ENCODE results near the gene PLXNC1. TPM values are rescaled to one million over a fixed set of nuclear protein-coding genes. Genes with fewer than 3 reads are reported as not detected.
A peak's percentile ranks its signal among the peaks of the same experiment; 100 is the strongest.

Gene PLXNC1
- polyA plus RNA-seq, 1 of the 3 experiments (the other 2 are of a cell fraction), result 0.23 TPM

- no peak for TF ChIP-seq MEF2A (IDR thresholded peaks at IDR 0.05; ENCODE audit: borderline replicate concordance, low read depth)
- 84% methylated on average over 5 of the region's 5 CpGs for WGBS (ENCODE audit: low lambda C conversion rate)
- Histone ChIP-seq H3K4me2 (no peak overlapping the region), H3F3A (replicated peaks; ENCODE audit: insufficient read depth) (no peaks in the 10 kb centered on the region), H3K4me3 (ENCODE audit: low read depth in 2 of 2, low read length in 1 of 2) (no peak overlapping the region), H4K20me1 (ENCODE audit: insufficient read depth) (no peaks in the 10 kb centered on the region), H3K36me3 (replicated peaks in 1 of 2; ENCODE audit: control insufficient read depth in 1 of 2, insufficient read depth in 2 of 2, low read length in 1 of 2) (no peaks in the 10 kb centered on the region), H3K27me3 (ENCODE audit: insufficient read depth) (no peaks in the 10 kb centered on the region), H3K79me2 (ENCODE audit: insufficient read depth) (no peaks in the 10 kb centered on the region), H3K4me1 (ENCODE audit: control insufficient read depth in 1 of 2, insufficient read depth in 2 of 2, low read depth in 1 of 2, low read length in 1 of 2) (peaks cover 10 to 26% of the 10 kb centered on the region in 2 experiments; a peak in 3 of 4 replicates), H3K9me2 (no peaks in the 10 kb centered on the region), H3K27ac (ENCODE audit: low read depth in 2 of 2, low read length in 1 of 2) (peak overlapping the region in 1 of 2 experiments; percentile 47; a peak in 1 of 4 replicates), H3K9ac (no peak overlapping the region), H2AFZ (ENCODE audit: low read depth) (no peak overlapping the region), H3K9me3 (no peaks in the 10 kb centered on the region)
- DNase-seq, result no peak
- ChIA-PET POLR2A (no interaction called here), CTCF (no interaction called here)
Measured at GRCh38 chr12:94267921-94268471, 119.6 kb downstream of the PLXNC1 start.

- Histone ChIP-seq H3K9ac (no peak overlapping the region), H3F3A (replicated peaks; ENCODE audit: insufficient read depth) (no peaks in the 10 kb centered on the region), H3K4me2 (no peak overlapping the region), H3K4me3 (ENCODE audit: low read depth in 2 of 2, low read length in 1 of 2) (no peak overlapping the region), H4K20me1 (ENCODE audit: insufficient read depth) (no peaks in the 10 kb centered on the region), H2AFZ (ENCODE audit: low read depth) (no peak overlapping the region), H3K27me3 (ENCODE audit: insufficient read depth) (no peaks in the 10 kb centered on the region), H3K4me1 (ENCODE audit: control insufficient read depth in 1 of 2, insufficient read depth in 2 of 2, low read depth in 1 of 2, low read length in 1 of 2) (peaks cover 10 to 11% of the 10 kb centered on the region in 2 experiments; a peak in 3 of 4 replicates), H3K27ac (ENCODE audit: low read depth in 2 of 2, low read length in 1 of 2) (no peak overlapping the region), H3K9me3 (no peaks in the 10 kb centered on the region), H3K36me3 (replicated peaks in 1 of 2; ENCODE audit: control insufficient read depth in 1 of 2, insufficient read depth in 2 of 2, low read length in 1 of 2) (no peaks in the 10 kb centered on the region), H3K9me2 (no peaks in the 10 kb centered on the region), H3K79me2 (ENCODE audit: insufficient read depth) (no peaks in the 10 kb centered on the region)
- DNase-seq, result no peak
- POLR2A ChIA-PET, result no interaction called here
- TF ChIP-seq MEF2A (IDR thresholded peaks at IDR 0.05; ENCODE audit: borderline replicate concordance, low read depth), result no peak
- no peak for TF ChIP-seq ELF1 (IDR thresholded peaks at IDR 0.05)
- TF ChIP-seq SIN3A (IDR thresholded peaks at IDR 0.05; ENCODE audit: borderline replicate concordance, low read depth, low read length), result no peak
- no peak for TF ChIP-seq EP300 (IDR thresholded peaks at IDR 0.05; ENCODE audit: borderline replicate concordance in 1 of 2, low read depth in 1 of 2, low read length in 1 of 2)
- TF ChIP-seq MAX (IDR thresholded peaks at IDR 0.05; ENCODE audit: low read depth), result no peak
- TF ChIP-seq GATA2 (CRISPR knock-in tag; IDR thresholded peaks at IDR 0.05), result no peak
- no peak for TF ChIP-seq RXRA (IDR thresholded peaks at IDR 0.05; ENCODE audit: borderline replicate concordance, low read depth)
- CTCF ChIA-PET, result interaction anchor here (0.8 kb wide), 1 partner anchor 16 kb away, joined by 4 read pairs; no protein-coding TSS in a partner anchor
- 80% methylated on average over 4 of the region's 4 CpGs for WGBS (ENCODE audit: low lambda C conversion rate)
Measured at GRCh38 chr12:94269316-94269999, 121.1 kb downstream of the PLXNC1 start.

- Histone ChIP-seq H3K79me2 (ENCODE audit: insufficient read depth) (no peaks in the 10 kb centered on the region), H3K4me2 (no peak overlapping the region), H3K27me3 (ENCODE audit: insufficient read depth) (no peaks in the 10 kb centered on the region), H2AFZ (ENCODE audit: low read depth) (no peak overlapping the region), H3K4me1 (ENCODE audit: control insufficient read depth in 1 of 2, insufficient read depth in 2 of 2, low read depth in 1 of 2, low read length in 1 of 2) (peaks cover 7 to 10% of the 10 kb centered on the region in 2 experiments; a peak in 3 of 4 replicates), H3K9ac (no peak overlapping the region), H3K9me2 (no peaks in the 10 kb centered on the region), H3K9me3 (no peaks in the 10 kb centered on the region), H3K36me3 (replicated peaks in 1 of 2; ENCODE audit: control insufficient read depth in 1 of 2, insufficient read depth in 2 of 2, low read length in 1 of 2) (no peaks in the 10 kb centered on the region), H3F3A (replicated peaks; ENCODE audit: insufficient read depth) (no peaks in the 10 kb centered on the region), H4K20me1 (ENCODE audit: insufficient read depth) (no peaks in the 10 kb centered on the region), H3K27ac (ENCODE audit: low read depth in 2 of 2, low read length in 1 of 2) (no peak overlapping the region), H3K4me3 (ENCODE audit: low read depth in 2 of 2, low read length in 1 of 2) (no peak overlapping the region)
- no peak for DNase-seq
- WGBS (ENCODE audit: low lambda C conversion rate), result 90% methylated on average over 6 of the region's 6 CpGs
- TF ChIP-seq ELF1 (IDR thresholded peaks at IDR 0.05) (no peak), CTCF (IDR thresholded peaks at IDR 0.05) (no peak), POLR2AphosphoS5 (IDR thresholded peaks at IDR 0.05; ENCODE audit: low read depth, low read length) (no peak), RCOR1 (IDR thresholded peaks at IDR 0.05; ENCODE audit: low read length) (no peak), USF2 (IDR thresholded peaks at IDR 0.05; ENCODE audit: borderline replicate concordance, low read depth, low read length) (no peak), GABPA (IDR thresholded peaks at IDR 0.05; ENCODE audit: low read depth) (no peak)
- ChIA-PET POLR2A (no interaction called here), CTCF (no interaction called here)
Measured at GRCh38 chr12:94271351-94271750, 123.0 kb downstream of the PLXNC1 start.

Data from SK-N-SH (cell line).